GM13976 (cell line): Measurements from ENCODE around the gene ADORA1.

Experiments used
- DNase-seq: peaks from one replicate; pipeline ENCODE4 v3.0.0; 2012; ENCODE audit warnings: low spot score
- CTCF ChIP-seq: IDR thresholded peaks from 2 replicates; pipeline ENCODE4 v1.5.1; 2012; ENCODE audit warnings: borderline replicate concordance, mild to moderate bottlenecking; ENCODE audit not compliant: insufficient read depth; ENCODE audit errors: extremely low read depth, missing control alignments, control extremely low read depth
- in situ Hi-C: fragments of 300-500 bp; cut with MboI; formaldehyde crosslinking; loops from one replicate; pipeline ENCODE4 v1.12.0; 2022; ENCODE audit warnings: low sequenced_read_pairs, mixed read lengths, inconsistent platforms; ENCODE audit not compliant: unreplicated experiment

Gene ADORA1

GRCh38 chr1:203163891-203164635 is 36.5 kb downstream of the ADORA1 start:
- in situ Hi-C loops, result no loop called here
- TF ChIP-seq CTCF, result no peak
- no peak for DNase-seq

GRCh38 chr1:203165101-203165799 is 37.7 kb downstream of the ADORA1 start:
- TF ChIP-seq CTCF, result no peak
- no peak for DNase-seq
- in situ Hi-C loops, result no loop called here

GRCh38 chr1:203165800-203166161 is 38.3 kb downstream of the ADORA1 start:
- DNase-seq, result no peak
- in situ Hi-C loops, result no loop called here
- TF ChIP-seq CTCF, result no peak

GRCh38 chr1:203166192-203166940 is 38.8 kb downstream of the ADORA1 start:
- TF ChIP-seq CTCF, result no peak
- in situ Hi-C loops, result no loop called here
- peak; percentile 69 for DNase-seq

GRCh38 chr1:203167026-203167912 is 39.7 kb downstream of the ADORA1 start:
- in situ Hi-C loops, result no loop called here
- DNase-seq, result no peak
- TF ChIP-seq CTCF, result no peak

GRCh38 chr1:203167913-203168200 is 40.3 kb downstream of the ADORA1 start:
- DNase-seq, result no peak
- in situ Hi-C loops, result no loop called here
- no peak for TF ChIP-seq CTCF
